HCT116 (cell line): ENCODE measurements around the gene TMEM237. TPM values are rescaled to one million over a fixed set of nuclear protein-coding genes. Genes with fewer than 3 reads are reported as not detected.

Experiments used
- ATAC-seq: fragments of 200-7000 bp; cut with Tn5 transposase; 2 replicates; pipeline ENCODE4 v1.9.1; 2020; ENCODE audit warnings: mild to moderate bottlenecking, moderate library complexity
- BruUV-seq: library from RNA; stranded (reverse); fragments of 400-500 nt; replicated peaks from 2 replicates; lab custom pipeline; 2021; lab: Mats Ljungman, UMichigan
- CTCF ChIA-PET: fragments of 300-600 bp; sonication (Branson Sonifier 250); formaldehyde crosslinking; loops from one replicate; lab custom pipeline; 2021; ENCODE audit warnings: antibody characterized with exemption; lab: Charles Lee
- POLR2A ChIA-PET: fragments of 300-600, 350-600 bp; sonication (Branson Sonifier 250); formaldehyde crosslinking; loops from one replicate; lab custom pipeline; 2021; ENCODE audit warnings: antibody characterized with exemption; lab: Charles Lee
- RAD21 ChIA-PET, 2 experiments: fragments of 300-600 bp; sonication (Branson Sonifier 250); formaldehyde crosslinking; loops; one replicate each; lab custom pipeline; 2023; ENCODE audit warnings: low total read pairs in 2 of 2; ENCODE audit not compliant: uncharacterized antibody in 2 of 2, unreplicated experiment in 2 of 2, low non-redundant PET in 1 of 2; lab: Charles Lee
- DNase-seq: peaks from one replicate; pipeline ENCODE4 v3.0.0-alpha.2; 2010; ENCODE audit warnings: low read depth, low spot score
- H2AFZ ChIP-seq: fragments of 200-600 bp; shearing (Covaris generic), sonication (generic); 2 replicates; pipeline ENCODE4 v1.6.1; 2017; ENCODE audit warnings: low read depth, mixed run types, mixed read lengths, antibody characterized with exemption, low read length; ENCODE audit not compliant: poor library complexity, severe bottlenecking
- H3K27ac ChIP-seq: 2 replicates; pipeline ENCODE4 v1.5.1; 2012; ENCODE audit warnings: low read depth, low read length
- H3K27me3 ChIP-seq: fragments of 200-600 bp; sonication (generic); 2 replicates; pipeline ENCODE4 v1.6.1; 2016; ENCODE audit warnings: mixed run types, low read length, mixed read lengths; ENCODE audit not compliant: insufficient read depth
- H3K36me3 ChIP-seq, 2 experiments: fragments of 200-500 bp in 1 of 2; fragments of 200-600 bp in 1 of 2; sonication (Bioruptor generic) in 1 of 2; sonication (generic) in 1 of 2; 2 replicates each; pipeline versions ENCODE4 v1.5.1 to v1.6.1; 2014 to 2016; ENCODE audit warnings: low read length in 2 of 2, inconsistent platforms in 1 of 2, mixed read lengths in 1 of 2, mixed run types in 1 of 2; ENCODE audit not compliant: insufficient read depth in 2 of 2, control insufficient read depth in 1 of 2
- H3K4me1 ChIP-seq, 2 experiments: fragments of 200-600 bp in 1 of 2; sonication (generic) in 1 of 2; 2 replicates each; pipeline versions ENCODE4 v1.5.1 to v1.6.1; 2012 to 2017; ENCODE audit warnings: low read length in 2 of 2, inconsistent platforms in 1 of 2, mild to moderate bottlenecking in 1 of 2, mixed read lengths in 1 of 2, mixed run types in 1 of 2, moderate library complexity in 1 of 2; ENCODE audit not compliant: insufficient read depth in 2 of 2, control insufficient read depth in 1 of 2
- H3K4me2 ChIP-seq: fragments of 200-600 bp; sonication (generic); 2 replicates; pipeline ENCODE4 v1.6.1; 2017; ENCODE audit warnings: mixed run types, low read length, mixed read lengths
- H3K4me3 ChIP-seq, 2 experiments: fragments of 200-600 bp in 1 of 2; sonication (generic) in 1 of 2; replicated peaks in 1 of 2; 2 replicates each; pipeline ENCODE4 v1.5.1; 2011 to 2016; ENCODE audit warnings: low read length in 2 of 2, control low read depth in 1 of 2, low read depth in 1 of 2, mild to moderate bottlenecking in 1 of 2, mixed read lengths in 1 of 2, mixed run types in 1 of 2
- H3K79me2 ChIP-seq: fragments of 200-600 bp; sonication (generic); 2 replicates; pipeline ENCODE4 v1.6.1; 2017; ENCODE audit warnings: mild to moderate bottlenecking, mixed run types, low read length, moderate library complexity, mixed read lengths; ENCODE audit not compliant: insufficient read depth
- H3K9ac ChIP-seq: fragments of 200-600 bp; sonication (generic); 2 replicates; pipeline ENCODE4 v1.6.1; 2016; ENCODE audit warnings: low read length, mixed read lengths
- H3K9me2 ChIP-seq: fragments of 200-600 bp; sonication (generic), shearing (Covaris generic); 2 replicates; pipeline ENCODE4 v1.6.1; 2017; ENCODE audit warnings: mixed run types, mild to moderate bottlenecking, moderate library complexity; ENCODE audit not compliant: insufficient read depth
- H3K9me3 ChIP-seq, 2 experiments: fragments of 200-500 bp in 1 of 2; fragments of 200-600 bp in 1 of 2; sonication (Bioruptor generic) in 1 of 2; sonication (generic) in 1 of 2; 2 replicates each; pipeline ENCODE4 v1.6.1; 2014 to 2017; ENCODE audit warnings: low read length in 2 of 2, mixed read lengths in 2 of 2, inconsistent platforms in 1 of 2, low read depth in 1 of 2, mild to moderate bottlenecking in 1 of 2, mixed run types in 1 of 2, moderate library complexity in 1 of 2; ENCODE audit not compliant: control insufficient read depth in 1 of 2, insufficient read depth in 1 of 2
- H4K20me1 ChIP-seq: fragments of 200-600 bp; sonication (generic), shearing (Covaris generic); 2 replicates; pipeline ENCODE4 v1.6.1; 2017; ENCODE audit warnings: mixed run types, mild to moderate bottlenecking, moderate library complexity; ENCODE audit not compliant: insufficient read depth
- CBX3 ChIP-seq: IDR thresholded peaks from 2 replicates; pipeline ENCODE4 v1.6.1; 2012; ENCODE audit warnings: low read depth
- EGR1 ChIP-seq: IDR thresholded peaks from 2 replicates; pipeline ENCODE4 v1.6.1; 2012; ENCODE audit warnings: low read depth
- EZH2 ChIP-seq: fragments of 200-600 bp; sonication (generic); IDR thresholded peaks from 2 replicates; pipeline ENCODE4 v1.6.1; 2017; ENCODE audit warnings: antibody characterized with exemption, mixed run types
- JUND ChIP-seq: IDR thresholded peaks from 2 replicates; pipeline ENCODE4 v1.6.1; 2012
- MAX ChIP-seq: IDR thresholded peaks from 2 replicates; pipeline ENCODE4 v1.6.1; 2012
- POLR2A ChIP-seq: IDR thresholded peaks from 2 replicates; pipeline ENCODE4 v1.7.0; 2011; ENCODE audit warnings: borderline replicate concordance; ENCODE audit not compliant: insufficient read depth, insufficient read length; ENCODE audit errors: extremely low read depth
- POLR2AphosphoS5 ChIP-seq: IDR thresholded peaks from 2 replicates; pipeline ENCODE4 v1.6.1; 2011; ENCODE audit warnings: mild to moderate bottlenecking, low read depth, low read length, moderate library complexity
- RAD21 ChIP-seq: IDR thresholded peaks from 2 replicates; pipeline ENCODE4 v1.6.1; 2012; ENCODE audit warnings: low read depth, mild to moderate bottlenecking
- SP1 ChIP-seq: IDR thresholded peaks from 2 replicates; pipeline ENCODE4 v1.6.1; 2012; ENCODE audit warnings: low read depth
- SRF ChIP-seq: IDR thresholded peaks from 2 replicates; pipeline ENCODE4 v1.6.1; 2012; ENCODE audit warnings: low read depth
- YY1 ChIP-seq: IDR thresholded peaks from 2 replicates; pipeline ENCODE4 v1.6.1; 2011; ENCODE audit warnings: low read length, low read depth, moderate library complexity, mild to moderate bottlenecking; ENCODE audit not compliant: insufficient replicate concordance; ENCODE audit errors: extremely low read depth
- ZBTB33 ChIP-seq: IDR thresholded peaks from 2 replicates; pipeline ENCODE4 v1.6.1; 2011; ENCODE audit warnings: mild to moderate bottlenecking, low read length, moderate library complexity; ENCODE audit not compliant: insufficient replicate concordance; ENCODE audit errors: extremely low read depth
- ZFX ChIP-seq: fragments of 450-650 bp; IDR thresholded peaks from 2 replicates; pipeline ENCODE4 v1.6.1; 2017
- intact Hi-C: fragments of 100-400 bp; cut with micrococcal nuclease; formaldehyde crosslinking; loops from 2 replicates; pipeline ENCODE4 v1.10.0; 2022
- total RNA-seq: library from RNA; stranded (reverse); gene quantifications from one replicate; pipeline ENCODE4 v1.2.1, GENCODE V29; 2021; ENCODE audit not compliant: unreplicated experiment
- TF ChIP-seq, protein P1 (sequence below): IDR thresholded peaks from 2 replicates; pipeline ENCODE4 v1.6.1; 2012; ENCODE audit warnings: low read depth
- TF ChIP-seq, protein P2 (sequence below): IDR thresholded peaks from 2 replicates; pipeline ENCODE4 v1.6.1; 2012

The TMEM237 gene
- total RNA-seq, 1 experiment from 2014 or later: 29.4 TPM

DNA sequence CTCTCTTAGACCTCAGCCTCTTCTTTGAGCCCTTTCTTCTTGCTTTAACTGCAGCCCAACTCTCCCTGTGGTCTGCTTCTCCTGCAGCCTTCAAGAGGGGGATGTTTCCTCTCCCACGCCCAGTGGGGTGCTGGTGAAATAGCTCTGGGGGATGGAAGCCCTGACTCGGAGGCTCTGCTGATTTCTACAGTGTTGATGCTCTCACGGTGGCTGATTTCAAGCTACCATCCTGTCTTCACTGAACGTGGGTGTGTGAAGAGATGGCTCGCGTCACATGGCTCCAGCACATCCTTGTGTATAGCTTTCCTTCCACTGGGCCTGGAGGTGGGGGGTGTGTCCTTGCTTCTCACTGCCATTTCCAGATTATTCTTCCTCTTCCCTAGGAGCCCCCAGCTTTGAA is 35.1 kb upstream of the TMEM237 start:
- intact Hi-C loops: no loop called here
- ChIA-PET POLR2A (no interaction called here), CTCF (no interaction called here), RAD21 (no interaction called here)
- no peaks in the 10 kb centered on the region for H3K79me2 ChIP-seq
- no peak overlapping the region for H3K4me3 ChIP-seq
- H3K36me3 ChIP-seq: no peaks in the 10 kb centered on the region
- TF ChIP-seq CBX3: no peak
- TF ChIP-seq POLR2AphosphoS5: no peak
- TF ChIP-seq EZH2: no peak
- TF ChIP-seq, protein P1, sequence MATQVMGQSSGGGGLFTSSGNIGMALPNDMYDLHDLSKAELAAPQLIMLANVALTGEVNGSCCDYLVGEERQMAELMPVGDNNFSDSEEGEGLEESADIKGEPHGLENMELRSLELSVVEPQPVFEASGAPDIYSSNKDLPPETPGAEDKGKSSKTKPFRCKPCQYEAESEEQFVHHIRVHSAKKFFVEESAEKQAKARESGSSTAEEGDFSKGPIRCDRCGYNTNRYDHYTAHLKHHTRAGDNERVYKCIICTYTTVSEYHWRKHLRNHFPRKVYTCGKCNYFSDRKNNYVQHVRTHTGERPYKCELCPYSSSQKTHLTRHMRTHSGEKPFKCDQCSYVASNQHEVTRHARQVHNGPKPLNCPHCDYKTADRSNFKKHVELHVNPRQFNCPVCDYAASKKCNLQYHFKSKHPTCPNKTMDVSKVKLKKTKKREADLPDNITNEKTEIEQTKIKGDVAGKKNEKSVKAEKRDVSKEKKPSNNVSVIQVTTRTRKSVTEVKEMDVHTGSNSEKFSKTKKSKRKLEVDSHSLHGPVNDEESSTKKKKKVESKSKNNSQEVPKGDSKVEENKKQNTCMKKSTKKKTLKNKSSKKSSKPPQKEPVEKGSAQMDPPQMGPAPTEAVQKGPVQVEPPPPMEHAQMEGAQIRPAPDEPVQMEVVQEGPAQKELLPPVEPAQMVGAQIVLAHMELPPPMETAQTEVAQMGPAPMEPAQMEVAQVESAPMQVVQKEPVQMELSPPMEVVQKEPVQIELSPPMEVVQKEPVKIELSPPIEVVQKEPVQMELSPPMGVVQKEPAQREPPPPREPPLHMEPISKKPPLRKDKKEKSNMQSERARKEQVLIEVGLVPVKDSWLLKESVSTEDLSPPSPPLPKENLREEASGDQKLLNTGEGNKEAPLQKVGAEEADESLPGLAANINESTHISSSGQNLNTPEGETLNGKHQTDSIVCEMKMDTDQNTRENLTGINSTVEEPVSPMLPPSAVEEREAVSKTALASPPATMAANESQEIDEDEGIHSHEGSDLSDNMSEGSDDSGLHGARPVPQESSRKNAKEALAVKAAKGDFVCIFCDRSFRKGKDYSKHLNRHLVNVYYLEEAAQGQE: no peak
- TF ChIP-seq MAX: no peak
- no peak for TF ChIP-seq SP1
- TF ChIP-seq POLR2A: no peak
- no peak for TF ChIP-seq ZBTB33
- no peak for TF ChIP-seq RAD21
- TF ChIP-seq EGR1: no peak
- TF ChIP-seq JUND: no peak
- no peak for TF ChIP-seq SRF
- no peak for TF ChIP-seq ZFX
- TF ChIP-seq, protein P2, sequence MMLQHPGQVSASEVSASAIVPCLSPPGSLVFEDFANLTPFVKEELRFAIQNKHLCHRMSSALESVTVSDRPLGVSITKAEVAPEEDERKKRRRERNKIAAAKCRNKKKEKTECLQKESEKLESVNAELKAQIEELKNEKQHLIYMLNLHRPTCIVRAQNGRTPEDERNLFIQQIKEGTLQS: no peak
- no peak for TF ChIP-seq YY1
- BruUV-seq: no TSS peak
- no peaks in the 10 kb centered on the region for H3K27me3 ChIP-seq
- no peak overlapping the region for H3K4me2 ChIP-seq
- H4K20me1 ChIP-seq: no peaks in the 10 kb centered on the region
- DNase-seq (no peak), ATAC-seq (no peak)
- no peaks in the 10 kb centered on the region for H3K9me2 ChIP-seq
- H2AFZ ChIP-seq: no peak overlapping the region
- no peaks in the 10 kb centered on the region for H3K4me1 ChIP-seq
- no peaks in the 10 kb centered on the region for H3K9me3 ChIP-seq
- H3K9ac ChIP-seq: no peak overlapping the region
- H3K27ac ChIP-seq: no peak overlapping the region
